Mesenchymal stem cell (in vitro differentiated cells and primary cell): ENCODE measurements around the gene CASTOR1.
A peak's percentile ranks its signal among the peaks of the same experiment; 100 is the strongest.

Source experiments
- DNase-seq: peaks from one replicate; pipeline ENCODE4 v3.0.0-alpha.2; 2013
- H2AFZ ChIP-seq: one replicate; pipeline ENCODE4 v1.6.1; 2013; ENCODE audit warnings: low read depth, mild to moderate bottlenecking, control low read depth, inconsistent platforms, low read length, moderate library complexity
- H2AK5ac ChIP-seq: 2 replicates; pipeline ENCODE4 v1.6.1; 2013; ENCODE audit warnings: low read length, moderate library complexity, mild to moderate bottlenecking, inconsistent platforms; ENCODE audit not compliant: severe bottlenecking
- H2BK120ac ChIP-seq: one replicate; pipeline ENCODE4 v1.6.1; 2013; ENCODE audit warnings: low read depth, mild to moderate bottlenecking, inconsistent platforms, low read length, moderate library complexity
- H2BK12ac ChIP-seq, 2 experiments: one replicate each; pipeline ENCODE4 v1.6.1; 2013; ENCODE audit warnings: inconsistent platforms in 2 of 2, low read length in 2 of 2, mild to moderate bottlenecking in 2 of 2, moderate library complexity in 2 of 2, control low read depth in 1 of 2
- H2BK15ac ChIP-seq: one replicate; pipeline ENCODE4 v1.6.1; 2013; ENCODE audit warnings: mild to moderate bottlenecking, low read depth, inconsistent platforms; ENCODE audit not compliant: poor library complexity, severe bottlenecking
- H2BK5ac ChIP-seq: 2 replicates; pipeline ENCODE4 v1.6.1; 2013; ENCODE audit warnings: low read depth, mild to moderate bottlenecking, low read length, control low read depth, inconsistent platforms; ENCODE audit not compliant: poor library complexity, severe bottlenecking
- H3K14ac ChIP-seq, 2 experiments: one replicate each; pipeline ENCODE4 v1.6.1; 2013; ENCODE audit warnings: inconsistent platforms in 2 of 2, low read length in 2 of 2, control low read depth in 1 of 2, mild to moderate bottlenecking in 1 of 2, moderate library complexity in 1 of 2
- H3K18ac ChIP-seq, 2 experiments: one replicate each; pipeline ENCODE4 v1.6.1; 2013; ENCODE audit warnings: inconsistent platforms in 2 of 2, low read length in 2 of 2, control low read depth in 1 of 2, low read depth in 1 of 2, mild to moderate bottlenecking in 1 of 2
- H3K23ac ChIP-seq, 2 experiments: one replicate each; pipeline ENCODE4 v1.6.1; 2013; ENCODE audit warnings: inconsistent platforms in 2 of 2, low read length in 2 of 2, mild to moderate bottlenecking in 2 of 2, moderate library complexity in 2 of 2, control low read depth in 1 of 2
- H3K27ac ChIP-seq: 2 replicates; pipeline ENCODE4 v1.5.1; 2013; ENCODE audit warnings: mild to moderate bottlenecking, moderate library complexity, low read length, control low read depth, inconsistent platforms; ENCODE audit not compliant: poor library complexity, severe bottlenecking
- H3K27me3 ChIP-seq, 2 experiments: 2 replicates each; pipeline versions ENCODE4 v1.6.1 to v1.7.0; 2013; ENCODE audit warnings: low read length in 2 of 2, mild to moderate bottlenecking in 2 of 2, moderate library complexity in 2 of 2, control low read depth in 1 of 2, inconsistent platforms in 1 of 2; ENCODE audit not compliant: control insufficient read depth in 1 of 2, insufficient read depth in 1 of 2
- H3K36me3 ChIP-seq, 2 experiments: 2 replicates each; pipeline versions ENCODE4 v1.6.1 to v1.7.0; 2013; ENCODE audit warnings: low read length in 2 of 2, control low read depth in 1 of 2, inconsistent platforms in 1 of 2, low read depth in 1 of 2, mild to moderate bottlenecking in 1 of 2; ENCODE audit not compliant: insufficient read depth in 2 of 2, control insufficient read depth in 1 of 2
- H3K4ac ChIP-seq, 2 experiments: one replicate each; pipeline ENCODE4 v1.6.1; 2013; ENCODE audit warnings: inconsistent platforms in 2 of 2, low read length in 2 of 2, mild to moderate bottlenecking in 2 of 2, moderate library complexity in 2 of 2, control low read depth in 1 of 2, low read depth in 1 of 2
- H3K4me1 ChIP-seq: 2 replicates; pipeline ENCODE4 v1.6.1; 2013; ENCODE audit warnings: low read depth, low read length, control low read depth; ENCODE audit not compliant: control insufficient read depth, insufficient read depth
- H3K4me2 ChIP-seq: 2 replicates; pipeline ENCODE4 v1.6.1; 2013; ENCODE audit warnings: low read length, mild to moderate bottlenecking, inconsistent platforms; ENCODE audit not compliant: poor library complexity, severe bottlenecking
- H3K4me3 ChIP-seq, 2 experiments: 2 replicates each; pipeline versions ENCODE4 v1.5.1 to v1.7.0; 2013; ENCODE audit warnings: low read length in 2 of 2, mild to moderate bottlenecking in 2 of 2, control low read depth in 1 of 2, low read depth in 1 of 2; ENCODE audit not compliant: insufficient read depth in 1 of 2
- H3K79me1 ChIP-seq: replicated peaks from 2 replicates; pipeline ENCODE4 v1.6.1; 2013; ENCODE audit warnings: mild to moderate bottlenecking, control low read depth, low read length, inconsistent platforms; ENCODE audit not compliant: poor library complexity, severe bottlenecking
- H3K9ac ChIP-seq: 2 replicates; pipeline ENCODE4 v1.7.0; 2013; ENCODE audit warnings: mild to moderate bottlenecking, low read length, moderate library complexity
- H3K9me3 ChIP-seq: 2 replicates; pipeline ENCODE4 v1.7.0; 2013; ENCODE audit warnings: mild to moderate bottlenecking, low read length; ENCODE audit not compliant: control insufficient read depth
- H4K8ac ChIP-seq: one replicate; pipeline ENCODE4 v1.6.1; 2013; ENCODE audit warnings: inconsistent platforms, mild to moderate bottlenecking, low read length, moderate library complexity
- H4K91ac ChIP-seq: one replicate; pipeline ENCODE4 v1.6.1; 2013; ENCODE audit warnings: mild to moderate bottlenecking, low read length, inconsistent platforms
- WGBS: methylation state at CpG from one replicate; pipeline ENCODE4 v1.1.7; 2013; ENCODE audit warnings: mixed read lengths; 5-methylcytosine and 5-hydroxymethylcytosine counted together

CASTOR1 gene

DNA sequence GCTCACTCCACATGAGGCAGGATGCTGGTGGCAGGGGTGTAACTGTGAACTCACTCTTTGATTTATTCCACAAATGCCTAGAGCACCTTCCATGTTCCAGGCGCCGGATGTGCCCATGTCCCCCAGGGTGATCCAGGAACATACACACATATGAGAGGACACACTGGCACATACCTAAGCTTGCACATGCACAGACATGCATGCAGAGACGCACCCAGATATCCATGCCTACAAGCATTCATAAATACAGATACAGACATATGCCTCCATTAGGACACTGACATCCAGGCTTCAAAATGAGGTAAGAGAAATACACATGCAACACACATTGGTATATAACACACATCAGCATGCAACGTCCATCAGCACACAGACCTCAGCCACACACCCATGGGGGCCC lies 27.2 kb downstream of the CASTOR1 start:
- whole genome bisulfite sequencing: 94% methylated on average over 4 of the region's 4 CpGs
- peaks cover 0 to 8% of the 10 kb centered on the region in 2 experiments for H3K27me3 ChIP-seq
- no peak for DNase-seq

DNA sequence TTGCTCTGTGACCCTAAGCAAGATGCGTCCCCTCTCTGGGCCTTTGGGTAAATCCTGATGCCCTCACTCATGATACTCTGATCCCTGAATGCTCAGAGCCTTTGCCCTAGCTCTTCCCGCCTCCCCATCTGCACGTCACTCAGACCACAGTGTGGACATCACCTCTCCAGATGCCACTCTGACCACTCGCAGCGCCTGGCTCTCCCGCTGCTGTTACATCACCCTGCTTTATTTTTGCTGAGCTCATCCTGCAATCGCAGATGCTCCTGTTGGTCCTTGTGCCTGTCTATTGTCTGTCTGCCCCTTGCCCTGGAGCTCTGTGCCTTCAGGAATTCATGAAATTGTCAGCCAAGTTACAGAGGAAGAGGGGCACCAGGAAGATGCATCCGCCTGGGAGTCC lies 28.2 kb downstream of the CASTOR1 start:
- no peaks in the 10 kb centered on the region for H3K9me3 ChIP-seq
- no peaks in the 10 kb centered on the region for H3K79me1 ChIP-seq
- no peaks in the 10 kb centered on the region for H3K36me3 ChIP-seq
- no peak overlapping the region for H4K8ac ChIP-seq
- no peak overlapping the region for H3K4ac ChIP-seq
- H2BK120ac ChIP-seq: no peak overlapping the region
- no peak overlapping the region for H3K14ac ChIP-seq
- H3K27ac ChIP-seq: no peak overlapping the region
- H3K23ac ChIP-seq: no peak overlapping the region
- no peak overlapping the region for H2AFZ ChIP-seq
- no peak overlapping the region for H2BK12ac ChIP-seq
- no peak overlapping the region for H3K9ac ChIP-seq
- H3K4me1 ChIP-seq: peaks cover 43% of the 10 kb centered on the region
- no peak overlapping the region for H2BK5ac ChIP-seq
- H2BK15ac ChIP-seq: no peak overlapping the region
- H3K27me3 ChIP-seq: peaks cover 0 to 8% of the 10 kb centered on the region in 2 experiments
- 80% methylated on average over 8 of the region's 8 CpGs for WGBS
- no peak overlapping the region for H3K4me3 ChIP-seq
- H3K18ac ChIP-seq: no peak overlapping the region
- peak; percentile 57 for DNase-seq
- no peak overlapping the region for H2AK5ac ChIP-seq
- H4K91ac ChIP-seq: no peak overlapping the region
- H3K4me2 ChIP-seq: no peak overlapping the region

More for the DNA sequence above, 27.2 kb downstream of the CASTOR1 start:
- Histone ChIP-seq H3K4me3 (no peak overlapping the region), H2BK15ac (no peak overlapping the region), H3K4me1 (peaks cover 41% of the 10 kb centered on the region), H2AK5ac (peak overlapping the region; percentile 1), H2BK12ac (no peak overlapping the region), H3K14ac (no peak overlapping the region), H3K9ac (no peak overlapping the region), H3K27ac (no peak overlapping the region), H2BK120ac (no peak overlapping the region), H3K18ac (no peak overlapping the region), H4K91ac (no peak overlapping the region), H3K4ac (no peak overlapping the region), H4K8ac (no peak overlapping the region), H2AFZ (no peak overlapping the region), H3K23ac (no peak overlapping the region), H3K79me1 (no peaks in the 10 kb centered on the region), H3K36me3 (no peaks in the 10 kb centered on the region), H3K9me3 (no peaks in the 10 kb centered on the region), H2BK5ac (no peak overlapping the region), H3K4me2 (no peak overlapping the region)

DNA sequence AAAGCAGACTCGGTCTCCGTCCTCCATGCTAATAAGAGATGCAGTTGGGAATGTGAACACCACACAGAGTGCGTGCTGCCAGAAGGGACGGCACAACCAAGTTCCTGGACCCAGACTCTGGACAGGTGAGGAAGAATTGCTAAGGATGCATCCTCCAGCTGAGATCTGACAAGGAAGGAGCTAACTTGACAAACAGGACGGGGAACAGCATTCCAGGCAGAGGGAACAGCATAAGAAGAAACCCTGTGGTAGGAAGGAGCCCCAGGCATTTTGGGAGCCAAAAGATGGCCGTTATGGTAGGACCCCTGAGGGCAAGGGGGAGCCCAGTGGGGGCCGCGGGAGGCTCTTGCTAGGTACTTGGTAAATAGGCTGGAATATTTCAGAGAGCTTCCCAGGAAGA lies 28.6 kb downstream of the CASTOR1 start:
- Histone ChIP-seq H2BK5ac (no peak overlapping the region), H4K91ac (no peak overlapping the region), H4K8ac (no peak overlapping the region), H2BK120ac (no peak overlapping the region), H3K27ac (no peak overlapping the region), H2AFZ (no peak overlapping the region), H3K9ac (no peak overlapping the region), H3K9me3 (no peaks in the 10 kb centered on the region), H2BK15ac (no peak overlapping the region), H3K14ac (no peak overlapping the region), H2BK12ac (no peak overlapping the region), H3K23ac (no peak overlapping the region), H3K18ac (no peak overlapping the region), H3K27me3 (peaks cover 0 to 8% of the 10 kb centered on the region in 2 experiments), H3K4me1 (peaks cover 39% of the 10 kb centered on the region), H3K36me3 (no peaks in the 10 kb centered on the region), H2AK5ac (no peak overlapping the region), H3K79me1 (no peaks in the 10 kb centered on the region), H3K4me2 (no peak overlapping the region), H3K4ac (no peak overlapping the region), H3K4me3 (no peak overlapping the region)
- 89% methylated on average over 8 of the region's 8 CpGs for WGBS
- DNase-seq: no peak

DNA sequence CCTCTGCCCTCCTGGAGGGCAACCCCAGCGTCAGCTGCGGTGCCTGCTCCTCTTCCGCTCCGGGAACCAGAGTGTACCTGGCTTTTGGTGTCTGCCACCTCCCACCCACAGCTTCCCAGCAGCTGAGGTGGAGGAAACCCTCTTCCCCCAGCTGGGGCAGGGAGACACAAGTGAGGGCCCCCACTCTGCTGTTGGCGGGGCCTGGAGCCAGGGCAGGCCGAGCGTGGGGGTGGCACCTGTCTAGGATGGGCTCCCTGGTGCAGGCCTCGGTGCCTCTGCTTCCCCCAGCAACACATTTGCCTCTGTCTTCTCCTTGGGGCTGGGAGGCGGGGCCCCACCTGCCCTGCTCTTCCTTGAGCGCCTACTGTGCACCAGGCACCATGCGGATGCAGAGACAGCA lies 29.0 kb downstream of the CASTOR1 start:
- H2AFZ ChIP-seq: no peak overlapping the region
- H2BK15ac ChIP-seq: no peak overlapping the region
- no peak overlapping the region for H3K27ac ChIP-seq
- no peaks in the 10 kb centered on the region for H3K9me3 ChIP-seq
- WGBS: 96% methylated on average over 11 of the region's 11 CpGs
- H3K79me1 ChIP-seq: no peaks in the 10 kb centered on the region
- H3K4ac ChIP-seq: no peak overlapping the region
- no peak overlapping the region for H2BK120ac ChIP-seq
- H3K9ac ChIP-seq: no peak overlapping the region
- H4K91ac ChIP-seq: no peak overlapping the region
- H4K8ac ChIP-seq: no peak overlapping the region
- H3K23ac ChIP-seq: no peak overlapping the region
- H3K4me3 ChIP-seq: no peak overlapping the region
- H3K14ac ChIP-seq: no peak overlapping the region
- H3K27me3 ChIP-seq: peaks cover 0 to 8% of the 10 kb centered on the region in 2 experiments
- peak overlapping the region; percentile 9 for H2AK5ac ChIP-seq
- no peak overlapping the region for H3K18ac ChIP-seq
- no peak overlapping the region for H2BK12ac ChIP-seq
- H3K4me1 ChIP-seq: peaks cover 39% of the 10 kb centered on the region
- H3K36me3 ChIP-seq: no peaks in the 10 kb centered on the region
- no peak overlapping the region for H3K4me2 ChIP-seq
- H2BK5ac ChIP-seq: no peak overlapping the region
- no peak for DNase-seq
